ENCODE results near the gene LCE6A. TPM values are rescaled to one million over a fixed set of nuclear protein-coding genes. Genes with fewer than 3 reads are reported as not detected.
A peak's percentile ranks its signal among the peaks of the same experiment; 100 is the strongest.

LCE6A gene
- polyA plus RNA-seq, 1 of the 3 experiments (the other 2 are of a cell fraction): not detected

- WGBS (ENCODE audit: low lambda C conversion rate): 0% methylated on average over 2 of the region's 2 CpGs
- Histone ChIP-seq H3K27me3 (ENCODE audit: insufficient read depth) (no peaks in the 10 kb centered on the region; the same call in 1 of the 2 replicates), H3K9ac (no peak overlapping the region), H3K27ac (ENCODE audit: low read depth in 2 of 2, low read length in 1 of 2) (no peak overlapping the region), H3K4me3 (ENCODE audit: low read depth in 2 of 2, low read length in 1 of 2) (no peak overlapping the region), H3K9me3 (no peaks in the 10 kb centered on the region), H3K4me1 (ENCODE audit: control insufficient read depth in 1 of 2, insufficient read depth in 2 of 2, low read depth in 1 of 2, low read length in 1 of 2) (no peaks in the 10 kb centered on the region), H3K4me2 (no peak overlapping the region), H3F3A (replicated peaks; ENCODE audit: insufficient read depth) (no peaks in the 10 kb centered on the region), H2AFZ (ENCODE audit: low read depth) (no peak overlapping the region), H3K9me2 (no peaks in the 10 kb centered on the region), H3K79me2 (ENCODE audit: insufficient read depth) (no peaks in the 10 kb centered on the region), H3K36me3 (replicated peaks in 1 of 2; ENCODE audit: control insufficient read depth in 1 of 2, insufficient read depth in 2 of 2, low read length in 1 of 2) (no peaks in the 10 kb centered on the region), H4K20me1 (ENCODE audit: insufficient read depth) (no peaks in the 10 kb centered on the region)
- no peak for TF ChIP-seq TEAD4 (IDR thresholded peaks at IDR 0.05; ENCODE audit: borderline replicate concordance, insufficient read depth)
- TF ChIP-seq ZBTB33 (IDR thresholded peaks at IDR 0.05; ENCODE audit: borderline replicate concordance, low read depth): no peak
- TF ChIP-seq, protein P1, sequence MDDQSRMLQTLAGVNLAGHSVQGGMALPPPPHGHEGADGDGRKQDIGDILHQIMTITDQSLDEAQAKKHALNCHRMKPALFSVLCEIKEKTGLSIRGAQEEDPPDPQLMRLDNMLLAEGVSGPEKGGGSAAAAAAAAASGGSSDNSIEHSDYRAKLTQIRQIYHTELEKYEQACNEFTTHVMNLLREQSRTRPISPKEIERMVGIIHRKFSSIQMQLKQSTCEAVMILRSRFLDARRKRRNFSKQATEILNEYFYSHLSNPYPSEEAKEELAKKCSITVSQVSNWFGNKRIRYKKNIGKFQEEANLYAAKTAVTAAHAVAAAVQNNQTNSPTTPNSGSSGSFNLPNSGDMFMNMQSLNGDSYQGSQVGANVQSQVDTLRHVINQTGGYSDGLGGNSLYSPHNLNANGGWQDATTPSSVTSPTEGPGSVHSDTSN (IDR thresholded peaks at IDR 0.05): no peak
- no peak for TF ChIP-seq GABPA (IDR thresholded peaks at IDR 0.05; ENCODE audit: low read depth)
- no peak for TF ChIP-seq CHD2 (IDR thresholded peaks at IDR 0.05; ENCODE audit: low read length, partially characterized antibody)
- ChIA-PET CTCF (interaction anchor here (0.7 to 1.5 kb wide), 2 partner anchors 15 to 79 kb away, joined by 3 read pairs; partner anchors contain the start of gene KPRP), POLR2A (no interaction called here)
- no peak for DNase-seq
These were observed 5.8 kb upstream of the LCE6A start for GRCh38 chr1:152836870-152837269.

- Histone ChIP-seq H4K20me1 (ENCODE audit: insufficient read depth) (no peaks in the 10 kb centered on the region), H3K27me3 (ENCODE audit: insufficient read depth) (no peaks in the 10 kb centered on the region; the same call in 1 of the 2 replicates), H3K4me3 (ENCODE audit: low read depth in 2 of 2, low read length in 1 of 2) (no peak overlapping the region), H2AFZ (ENCODE audit: low read depth) (no peak overlapping the region), H3K9me2 (no peaks in the 10 kb centered on the region), H3F3A (replicated peaks; ENCODE audit: insufficient read depth) (no peaks in the 10 kb centered on the region), H3K36me3 (replicated peaks in 1 of 2; ENCODE audit: control insufficient read depth in 1 of 2, insufficient read depth in 2 of 2, low read length in 1 of 2) (no peaks in the 10 kb centered on the region), H3K27ac (ENCODE audit: low read depth in 2 of 2, low read length in 1 of 2) (no peak overlapping the region), H3K79me2 (ENCODE audit: insufficient read depth) (no peaks in the 10 kb centered on the region), H3K4me2 (no peak overlapping the region), H3K4me1 (ENCODE audit: control insufficient read depth in 1 of 2, insufficient read depth in 2 of 2, low read depth in 1 of 2, low read length in 1 of 2) (no peaks in the 10 kb centered on the region), H3K9ac (no peak overlapping the region), H3K9me3 (no peaks in the 10 kb centered on the region)
- ChIA-PET POLR2A (no interaction called here), CTCF (interaction anchor here (0.6 kb wide), 1 partner anchor 8 kb away, joined by 3 read pairs; no protein-coding TSS in a partner anchor)
- TF ChIP-seq TCF12 (IDR thresholded peaks at IDR 0.05): peak; percentile 49
- no peak for TF ChIP-seq EP300 (IDR thresholded peaks at IDR 0.05; ENCODE audit: borderline replicate concordance in 1 of 2, low read depth in 1 of 2, low read length in 1 of 2)
- 0% methylated on average over 2 of the region's 2 CpGs for WGBS (ENCODE audit: low lambda C conversion rate)
- no peak for DNase-seq
These were observed 13.0 kb downstream of the LCE6A start for GRCh38 chr1:152855661-152856060.

- H3K4me2 ChIP-seq: no peak overlapping the region
- H3K27me3 ChIP-seq (ENCODE audit: insufficient read depth): no peaks in the 10 kb centered on the region; the same call in 1 of the 2 replicates
- H3K36me3 ChIP-seq (replicated peaks in 1 of 2; ENCODE audit: control insufficient read depth in 1 of 2, insufficient read depth in 2 of 2, low read length in 1 of 2): no peaks in the 10 kb centered on the region
- H2AFZ ChIP-seq (ENCODE audit: low read depth): no peak overlapping the region
- H3K4me3 ChIP-seq (ENCODE audit: low read depth in 2 of 2, low read length in 1 of 2): no peak overlapping the region
- DNase-seq: no peak
- ChIA-PET POLR2A (no interaction called here), CTCF (interaction anchor here (1.2 to 1.4 kb wide), 2 partner anchors 12 to 13 kb away, joined by 4 to 5 read pairs; no protein-coding TSS in a partner anchor)
- no peak overlapping the region for H3K9ac ChIP-seq
- H3K27ac ChIP-seq (ENCODE audit: low read depth in 2 of 2, low read length in 1 of 2): no peak overlapping the region
- no peaks in the 10 kb centered on the region for H3F3A ChIP-seq (replicated peaks; ENCODE audit: insufficient read depth)
- H3K9me3 ChIP-seq: no peaks in the 10 kb centered on the region
- no peaks in the 10 kb centered on the region for H4K20me1 ChIP-seq (ENCODE audit: insufficient read depth)
- no peaks in the 10 kb centered on the region for H3K79me2 ChIP-seq (ENCODE audit: insufficient read depth)
- H3K4me1 ChIP-seq (ENCODE audit: control insufficient read depth in 1 of 2, insufficient read depth in 2 of 2, low read depth in 1 of 2, low read length in 1 of 2): no peaks in the 10 kb centered on the region
- no peaks in the 10 kb centered on the region for H3K9me2 ChIP-seq
- WGBS (ENCODE audit: low lambda C conversion rate): 0% methylated on average over 1 of the region's 1 CpG
- no peak for TF ChIP-seq SMC3 (IDR thresholded peaks at IDR 0.05; ENCODE audit: low read depth, low read length)
- TF ChIP-seq TAF1 (IDR thresholded peaks at IDR 0.05; ENCODE audit: borderline replicate concordance, low read depth, low read length): no peak
- no peak for TF ChIP-seq REST (IDR thresholded peaks at IDR 0.05; ENCODE audit: low read depth, low read length)
- TF ChIP-seq ELF1 (IDR thresholded peaks at IDR 0.05): no peak
- TF ChIP-seq FOXM1 (IDR thresholded peaks at IDR 0.05; ENCODE audit: low read depth): no peak
- TF ChIP-seq RXRA (IDR thresholded peaks at IDR 0.05; ENCODE audit: borderline replicate concordance, low read depth): no peak
- TF ChIP-seq TCF12 (IDR thresholded peaks at IDR 0.05): no peak
- no peak for TF ChIP-seq GABPA (IDR thresholded peaks at IDR 0.05; ENCODE audit: low read depth)
- TF ChIP-seq TEAD4 (IDR thresholded peaks at IDR 0.05; ENCODE audit: borderline replicate concordance, insufficient read depth): no peak
- TF ChIP-seq EP300 (IDR thresholded peaks at IDR 0.05; ENCODE audit: borderline replicate concordance in 1 of 2, low read depth in 1 of 2, low read length in 1 of 2): no peak
- TF ChIP-seq FOXJ3 (CRISPR knock-in tag; IDR thresholded peaks at IDR 0.05): no peak
- no peak for TF ChIP-seq MAX (IDR thresholded peaks at IDR 0.05; ENCODE audit: low read depth)
- no peak for TF ChIP-seq CHD2 (IDR thresholded peaks at IDR 0.05; ENCODE audit: low read length, partially characterized antibody)
These were observed 15.4 kb downstream of the LCE6A start for GRCh38 chr1:152858062-152858461.
